Measurements from ENCODE around the gene MAMDC4.
A peak's percentile ranks its signal among the peaks of the same experiment; 100 is the strongest.

MAMDC4 gene

GRCh38 chr9:136848393-136849037, 3.6 kb upstream of the MAMDC4 start:
- DNase-seq (ENCODE audit: low read depth in 4 of 4, low spot score in 1 of 4) = peak in 1 of 4 experiments; percentile 26

GRCh38 chr9:136849038-136849959, 2.8 kb upstream of the MAMDC4 start, which contains the start of gene PHPT1:
TSS of gene PHPT1 (plus strand) at chr9:136849409. CDS start at chr9:136849431, 22 bp downstream.
- DNase-seq (ENCODE audit: low read depth in 4 of 4, low spot score in 1 of 4) = peak; percentile 80 to 97 (median 92)

- no peak for DNase-seq (ENCODE audit: low read depth in 4 of 4, low spot score in 1 of 4)
Observed at GRCh38 chr9:136849960-136850865, 1.9 kb upstream of the MAMDC4 start.

- DNase-seq (ENCODE audit: low read depth in 4 of 4, low spot score in 1 of 4) = no peak
Observed at GRCh38 chr9:136850866-136851775, 1.0 kb upstream of the MAMDC4 start.

GRCh38 chr9:136852664-136853595, 784 bp downstream of the MAMDC4 start:
- DNase-seq (ENCODE audit: low read depth in 4 of 4, low spot score in 1 of 4) = no peak

- no peak for DNase-seq (ENCODE audit: low read depth in 4 of 4, low spot score in 1 of 4)
Observed at GRCh38 chr9:136853596-136854112, 1.5 kb downstream of the MAMDC4 start.

GRCh38 chr9:136854113-136854841, 2.1 kb downstream of the MAMDC4 start:
- no peak for DNase-seq (ENCODE audit: low read depth in 4 of 4, low spot score in 1 of 4)

- DNase-seq (ENCODE audit: low read depth in 4 of 4, low spot score in 1 of 4) = no peak
Observed at GRCh38 chr9:136854842-136855460, 2.8 kb downstream of the MAMDC4 start.

- DNase-seq (ENCODE audit: low read depth in 4 of 4, low spot score in 1 of 4) = no peak
Observed at GRCh38 chr9:136855461-136856078, 3.4 kb downstream of the MAMDC4 start.

GRCh38 chr9:136856079-136856476, 3.9 kb downstream of the MAMDC4 start:
- no peak for DNase-seq (ENCODE audit: low read depth in 4 of 4, low spot score in 1 of 4)

GRCh38 chr9:136856541-136857141, 4.5 kb downstream of the MAMDC4 start:
- no peak for DNase-seq (ENCODE audit: low read depth in 4 of 4, low spot score in 1 of 4)

- no peak for DNase-seq (ENCODE audit: low read depth in 4 of 4, low spot score in 1 of 4)
Observed at GRCh38 chr9:136857166-136857565, 5.0 kb downstream of the MAMDC4 start.

- DNase-seq (ENCODE audit: low read depth in 4 of 4, low spot score in 1 of 4) = no peak
Observed at GRCh38 chr9:136857581-136858412, 5.7 kb downstream of the MAMDC4 start.

- DNase-seq (ENCODE audit: low read depth in 4 of 4, low spot score in 1 of 4) = no peak
Observed at GRCh38 chr9:136858452-136858843, 6.3 kb downstream of the MAMDC4 start.

- DNase-seq (ENCODE audit: low read depth in 4 of 4, low spot score in 1 of 4) = no peak
Observed at GRCh38 chr9:136858844-136859757, 7.0 kb downstream of the MAMDC4 start.

Measured in stimulated activated CD4-positive, alpha-beta T cell treated with anti-CD3 and anti-CD28 coated beads, Interleukin-1b, Interleukin-23, amount 100 ng/mL, for 24 hours (primary cell).